CD14-positive monocyte (primary cell): ENCODE data around the gene TMEM42. TPM values are rescaled to one million over a fixed set of nuclear protein-coding genes. Genes with fewer than 3 reads are reported as not detected.
A peak's percentile ranks its signal among the peaks of the same experiment; 100 is the strongest.

Experiments used
- DNase-seq, 3 donors: peaks; one replicate each; pipeline ENCODE4 v3.0.0-alpha.2; 2011 to 2022
- H2AFZ ChIP-seq: 2 replicates; pipeline ENCODE4 v1.6.0; 2012; ENCODE audit warnings: mild to moderate bottlenecking, low read depth, low read length, inconsistent platforms; ENCODE audit not compliant: insufficient read depth, poor library complexity, severe bottlenecking
- H3K27ac ChIP-seq, 2 donors: 1 replicate in 1 of 2; 2 replicates in 1 of 2; pipeline ENCODE4 v1.5.1; 2012 to 2013; ENCODE audit warnings: low read length in 2 of 2, control low read depth in 1 of 2, inconsistent platforms in 1 of 2, low read depth in 1 of 2, mild to moderate bottlenecking in 1 of 2
- H3K27me3 ChIP-seq, 2 donors: one replicate each; pipeline versions ENCODE4 v1.6.0 to v1.6.1; 2011 to 2013; ENCODE audit warnings: low read length in 2 of 2; ENCODE audit not compliant: control insufficient read depth in 2 of 2, insufficient read depth in 2 of 2
- H3K36me3 ChIP-seq, 2 donors: replicated peaks in 1 of 2; 1 replicate in 1 of 2; 2 replicates in 1 of 2; pipeline versions ENCODE4 v1.5.1 to v1.6.1; 2012 to 2013; ENCODE audit warnings: low read length in 2 of 2, control low read depth in 1 of 2, inconsistent platforms in 1 of 2, mild to moderate bottlenecking in 1 of 2; ENCODE audit not compliant: insufficient read depth in 2 of 2, control insufficient read depth in 1 of 2
- H3K4me1 ChIP-seq, 2 donors: 1 replicate in 1 of 2; 2 replicates in 1 of 2; pipeline versions ENCODE4 v1.5.1 to v1.6.1; 2012 to 2013; ENCODE audit warnings: low read length in 2 of 2, control low read depth in 1 of 2, inconsistent platforms in 1 of 2, mild to moderate bottlenecking in 1 of 2, moderate library complexity in 1 of 2; ENCODE audit not compliant: insufficient read depth in 2 of 2, control insufficient read depth in 1 of 2
- H3K4me2 ChIP-seq: replicated peaks from 2 replicates; pipeline ENCODE3; 2012; ENCODE audit warnings: low read length, moderate library complexity, mild to moderate bottlenecking; ENCODE audit not compliant: poor library complexity, severe bottlenecking; ENCODE audit errors: extremely low read depth
- H3K4me3 ChIP-seq, 3 experiments: fragments of 200-600 bp in 1 of 3; sonication (generic) in 1 of 3; replicated peaks in 1 of 3; 1 replicate in 2 of 3; 2 replicates in 1 of 3; pipeline ENCODE4 v1.5.1; 2011 to 2013; ENCODE audit warnings: low read length in 3 of 3, mild to moderate bottlenecking in 3 of 3, control low read depth in 2 of 3, low read depth in 2 of 3, inconsistent platforms in 1 of 3, moderate library complexity in 1 of 3
- H3K79me2 ChIP-seq: 2 replicates; pipeline ENCODE4 v1.6.0; 2012; ENCODE audit warnings: mild to moderate bottlenecking, control low read depth, inconsistent platforms, low read length, moderate library complexity; ENCODE audit not compliant: insufficient read depth
- H3K9ac ChIP-seq: 2 replicates; pipeline ENCODE4 v1.6.0; 2017; ENCODE audit warnings: low read length, mild to moderate bottlenecking; ENCODE audit not compliant: insufficient read depth, poor library complexity, severe bottlenecking
- H3K9me3 ChIP-seq, 2 donors: replicated peaks in 1 of 2; 1 replicate in 1 of 2; 2 replicates in 1 of 2; pipeline versions ENCODE4 v1.5.1 to v1.6.1; 2012 to 2013; ENCODE audit warnings: low read length in 2 of 2, control low read depth in 1 of 2; ENCODE audit not compliant: control insufficient read depth in 1 of 2, insufficient read depth in 1 of 2
- H4K20me1 ChIP-seq: 2 replicates; pipeline ENCODE4 v1.6.0; 2012; ENCODE audit warnings: mild to moderate bottlenecking, low read length, control low read depth, moderate library complexity; ENCODE audit not compliant: insufficient read depth
- H3K27ac Mint-ChIP-seq, 7 donors: one replicate each; pipeline ENCODE4 v1.8.0; 2020; ENCODE audit warnings: mild to moderate bottlenecking in 7 of 7, mixed read lengths in 7 of 7, moderate library complexity in 6 of 7, inconsistent platforms in 2 of 7
- H3K27me3 Mint-ChIP-seq, 3 donors: one replicate each; pipeline ENCODE4 v1.8.0; 2021 to 2022; ENCODE audit warnings: low read depth in 3 of 3, mild to moderate bottlenecking in 3 of 3, mixed read lengths in 3 of 3, moderate library complexity in 3 of 3, inconsistent platforms in 1 of 3
- H3K36me3 Mint-ChIP-seq, 2 donors: one replicate each; pipeline ENCODE4 v1.8.0; 2020; ENCODE audit warnings: mixed read lengths in 2 of 2, inconsistent platforms in 1 of 2, mild to moderate bottlenecking in 1 of 2
- H3K4me1 Mint-ChIP-seq: one replicate; pipeline ENCODE4 v1.8.0; 2020; ENCODE audit warnings: mild to moderate bottlenecking, mixed read lengths
- H3K4me3 Mint-ChIP-seq, 2 donors: one replicate each; pipeline ENCODE4 v1.8.0; 2020; ENCODE audit warnings: mild to moderate bottlenecking in 2 of 2, mixed read lengths in 2 of 2, moderate library complexity in 1 of 2
- H3K9me3 Mint-ChIP-seq, 7 donors: one replicate each; pipeline ENCODE4 v1.8.0; 2020 to 2022; ENCODE audit warnings: mixed read lengths in 7 of 7, mild to moderate bottlenecking in 6 of 7, moderate library complexity in 6 of 7, inconsistent platforms in 2 of 7
- WGBS: methylation state at CpG from one replicate; pipeline ENCODE4 v1.1.5; 2013; ENCODE audit warnings: missing lambda C conversion rate; ENCODE audit not compliant: insufficient coverage; 5-methylcytosine and 5-hydroxymethylcytosine counted together
- intact Hi-C, 2 donors: fragments of 100-400 bp; cut with micrococcal nuclease; formaldehyde crosslinking; loops; one replicate each; pipeline versions ENCODE4 v1.15.0 to v1.15.1; 2023
- polyA plus RNA-seq, 3 donors: library from polyadenylated mRNA; depleted of rRNA in 1 of 3; unstranded in 2 of 3; stranded (reverse) in 1 of 3; fragments of 300-500 nt in 2 of 3; fragments of >200 nt in 1 of 3; fragmentation: Illumina TruSeq in 2 of 3; gene quantifications; 1 replicate in 2 of 3; 2 replicates in 1 of 3; pipeline ENCODE4 v1.2.3, GENCODE V29; 2012 to 2021
- TF ChIP-seq, protein P1 (sequence below): fragments of 200-600 bp; IDR thresholded peaks from one replicate; pipeline ENCODE4 v1.8.0; 2022; ENCODE audit warnings: antibody characterized with exemption, mild to moderate bottlenecking

Gene TMEM42
- polyA plus RNA-seq, 3 donors: 16.2 to 31.2 (median 27.5) TPM

GRCh38 chr3:44899683-44900367, 38.1 kb downstream of the TMEM42 start:
- TF ChIP-seq, protein P1, sequence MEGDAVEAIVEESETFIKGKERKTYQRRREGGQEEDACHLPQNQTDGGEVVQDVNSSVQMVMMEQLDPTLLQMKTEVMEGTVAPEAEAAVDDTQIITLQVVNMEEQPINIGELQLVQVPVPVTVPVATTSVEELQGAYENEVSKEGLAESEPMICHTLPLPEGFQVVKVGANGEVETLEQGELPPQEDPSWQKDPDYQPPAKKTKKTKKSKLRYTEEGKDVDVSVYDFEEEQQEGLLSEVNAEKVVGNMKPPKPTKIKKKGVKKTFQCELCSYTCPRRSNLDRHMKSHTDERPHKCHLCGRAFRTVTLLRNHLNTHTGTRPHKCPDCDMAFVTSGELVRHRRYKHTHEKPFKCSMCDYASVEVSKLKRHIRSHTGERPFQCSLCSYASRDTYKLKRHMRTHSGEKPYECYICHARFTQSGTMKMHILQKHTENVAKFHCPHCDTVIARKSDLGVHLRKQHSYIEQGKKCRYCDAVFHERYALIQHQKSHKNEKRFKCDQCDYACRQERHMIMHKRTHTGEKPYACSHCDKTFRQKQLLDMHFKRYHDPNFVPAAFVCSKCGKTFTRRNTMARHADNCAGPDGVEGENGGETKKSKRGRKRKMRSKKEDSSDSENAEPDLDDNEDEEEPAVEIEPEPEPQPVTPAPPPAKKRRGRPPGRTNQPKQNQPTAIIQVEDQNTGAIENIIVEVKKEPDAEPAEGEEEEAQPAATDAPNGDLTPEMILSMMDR: no peak
- no peaks in the 10 kb centered on the region for H3K9me3 ChIP-seq
- no peak overlapping the region for H3K4me2 ChIP-seq
- no peak for DNase-seq
- H3K4me3 Mint-ChIP-seq: no peak overlapping the region
- H3K27me3 ChIP-seq: no peaks in the 10 kb centered on the region
- 93% methylated on average over 5 of the region's 13 CpGs for WGBS
- H3K27me3 Mint-ChIP-seq: peaks cover 0 to 10% (median 5%) of the 10 kb centered on the region in 3 donors
- peak overlapping the region in 1 of 7 donors; percentile 34 for H3K27ac Mint-ChIP-seq
- no peaks in the 10 kb centered on the region for H3K36me3 ChIP-seq
- no peaks in the 10 kb centered on the region for H3K36me3 Mint-ChIP-seq
- H2AFZ ChIP-seq: no peak overlapping the region
- H3K79me2 ChIP-seq: no peaks in the 10 kb centered on the region
- intact Hi-C loops: no loop called here
- H3K9me3 Mint-ChIP-seq: peaks cover 0 to 2% (median 0%) of the 10 kb centered on the region in 7 donors
- H3K4me1 ChIP-seq: no peaks in the 10 kb centered on the region
- H3K27ac ChIP-seq: no peak overlapping the region
- no peak overlapping the region for H3K4me3 ChIP-seq
- H4K20me1 ChIP-seq: no peaks in the 10 kb centered on the region
- H3K4me1 Mint-ChIP-seq: no peaks in the 10 kb centered on the region
- H3K9ac ChIP-seq: no peak overlapping the region

GRCh38 chr3:44902628-44903027, 40.9 kb downstream of the TMEM42 start:
- H3K79me2 ChIP-seq: no peaks in the 10 kb centered on the region
- 78% methylated on average over 2 of the region's 4 CpGs for WGBS
- no peak overlapping the region for H3K27ac Mint-ChIP-seq

More at GRCh38 chr3:44902628-44903027, 40.9 kb downstream of the TMEM42 start:
- Mint-ChIP-seq H3K36me3 (no peaks in the 10 kb centered on the region), H3K9me3 (peaks cover 0 to 9% (median 2%) of the 10 kb centered on the region in 7 donors), H3K27me3 (peaks cover 0 to 14% (median 5%) of the 10 kb centered on the region in 3 donors), H3K4me3 (no peak overlapping the region), H3K4me1 (no peaks in the 10 kb centered on the region)
- no peaks in the 10 kb centered on the region for H3K4me1 ChIP-seq
- intact Hi-C loops: no loop called here
- no peak overlapping the region for H3K27ac ChIP-seq
- DNase-seq: no peak
- H2AFZ ChIP-seq: no peak overlapping the region
- no peak overlapping the region for H3K4me2 ChIP-seq
- TF ChIP-seq, protein P1: no peak
- no peak overlapping the region for H3K9ac ChIP-seq
- H3K4me3 ChIP-seq: no peak overlapping the region
- no peaks in the 10 kb centered on the region for H3K36me3 ChIP-seq
- no peaks in the 10 kb centered on the region for H3K27me3 ChIP-seq
- H4K20me1 ChIP-seq: no peaks in the 10 kb centered on the region
- no peaks in the 10 kb centered on the region for H3K9me3 ChIP-seq
